Tongue (tissue), 2 donors: ENCODE data around the gene SMG9. TPM values are rescaled to one million over a fixed set of nuclear protein-coding genes. Genes with fewer than 3 reads are reported as not detected.
A peak's percentile ranks its signal among the peaks of the same experiment; 100 is the strongest.

ENCODE experiments used
- DNase-seq: peaks from one replicate; pipeline ENCODE4 v3.0.0-alpha.2; 2015
- total RNA-seq: library from RNA; depleted of rRNA; stranded (reverse); fragments of >200 nt; gene quantifications from one replicate; pipeline ENCODE4 v1.2.3, GENCODE V29; 2014

SMG9 gene
- total RNA-seq, 1 donor from 2014 or later, result 13.0 TPM

DNA sequence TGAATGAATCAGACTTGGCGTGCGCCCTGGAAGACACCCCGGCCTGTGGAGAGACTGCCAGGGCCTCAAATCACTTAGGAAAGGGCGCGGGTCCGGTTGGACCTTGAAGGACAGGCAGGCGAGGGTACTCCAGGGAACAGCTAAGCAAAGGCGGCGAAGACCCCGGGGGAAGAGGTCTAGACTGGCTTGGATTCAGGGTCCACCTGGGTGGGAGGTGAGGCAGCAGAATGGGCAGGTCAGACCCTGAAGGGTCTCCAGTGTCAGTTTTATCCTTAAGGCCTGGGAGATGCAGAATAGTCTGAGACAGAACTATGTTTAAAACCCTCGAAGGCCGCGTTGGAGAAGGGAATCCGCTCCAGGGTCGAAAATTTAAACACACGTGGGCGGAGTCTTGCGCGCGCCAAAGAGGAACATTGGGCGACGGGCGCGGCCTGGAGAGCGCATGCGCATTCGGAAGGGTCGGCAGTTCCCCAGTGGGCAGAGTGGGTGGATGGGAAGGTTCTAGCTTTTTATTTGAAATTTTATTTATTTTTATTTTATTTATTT, 567 bp upstream of the SMG9 start:
- peak; percentile 94 for DNase-seq

DNA sequence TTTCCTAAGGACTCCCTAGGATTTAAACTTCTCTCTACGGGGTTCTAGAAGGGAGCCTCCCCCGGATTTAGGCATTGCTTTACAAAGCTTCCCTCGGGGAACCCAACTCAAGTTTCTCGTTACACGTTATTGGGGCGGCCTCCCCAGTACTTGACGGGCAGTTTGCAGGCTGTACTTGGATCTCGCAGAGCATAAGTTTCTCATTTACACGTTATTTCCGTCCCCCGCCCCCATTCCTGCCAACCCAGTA, 584 bp downstream of the SMG9 start:
- DNase-seq, result no peak

GRCh38 chr19:43752287-43752875, 2.4 kb downstream of the SMG9 start:
- DNase-seq, result no peak

DNA sequence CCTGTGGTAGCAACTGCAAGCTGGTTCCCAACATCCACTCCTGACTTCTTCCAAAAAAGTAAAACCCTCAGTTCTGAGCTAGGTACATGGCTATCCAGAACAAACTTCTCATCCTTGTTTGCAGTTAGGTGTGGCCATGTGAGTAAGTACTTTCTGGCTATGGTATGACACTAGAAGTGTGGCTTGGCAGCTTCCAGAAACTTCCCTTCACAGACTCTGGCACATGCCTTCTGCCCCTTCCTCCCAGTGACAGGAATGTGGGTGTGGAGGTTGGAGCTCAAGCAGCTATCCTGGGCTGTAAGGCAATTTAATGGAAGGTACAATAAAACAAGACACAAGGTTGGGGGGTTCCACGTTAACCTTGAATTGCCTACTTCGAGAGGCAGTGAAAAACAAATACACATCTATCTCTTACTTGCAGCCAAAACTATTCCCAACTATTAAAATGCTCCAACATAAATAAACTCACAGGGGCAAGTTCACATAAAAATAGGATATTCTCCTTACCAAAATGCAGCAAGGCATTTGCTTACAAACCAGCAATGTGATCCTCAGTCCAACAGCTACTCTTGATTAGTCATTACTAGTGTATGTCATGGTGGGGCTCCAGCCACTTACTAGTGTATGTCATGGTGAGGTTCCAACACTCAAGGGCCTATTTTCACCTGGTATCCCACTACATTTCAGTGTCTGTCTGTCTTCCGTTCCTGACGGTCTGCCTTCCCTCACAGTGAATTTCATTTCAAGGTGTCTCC, 3.1 kb downstream of the SMG9 start:
- DNase-seq, result no peak

- no peak for DNase-seq
These were observed 4.9 kb downstream of the SMG9 start for GRCh38 chr19:43749898-43750297.

DNA sequence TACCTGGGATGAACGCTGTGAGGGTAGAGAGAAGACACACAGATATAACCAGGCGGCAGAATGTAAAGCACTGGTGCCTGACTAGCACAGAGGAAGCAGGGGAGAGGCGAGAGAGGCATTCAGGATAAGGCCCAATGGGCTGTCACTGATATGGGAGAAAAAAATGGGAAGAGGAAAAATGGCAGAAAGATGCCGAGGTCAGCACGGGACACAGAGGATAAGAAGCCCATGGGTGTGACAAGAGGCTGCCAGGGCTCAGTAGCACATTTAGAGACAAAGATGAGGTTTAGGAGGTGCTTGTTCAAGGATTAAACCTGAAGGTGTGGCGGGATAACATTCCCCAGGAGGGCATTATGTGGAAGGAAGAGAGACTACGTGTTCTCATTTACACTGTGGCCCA, 5.6 kb downstream of the SMG9 start:
- DNase-seq, result no peak

GRCh38 chr19:43748685-43749084, 6.1 kb downstream of the SMG9 start:
- DNase-seq, result no peak

- DNase-seq, result no peak
These were observed 6.6 kb downstream of the SMG9 start for GRCh38 chr19:43748205-43748594.

DNA sequence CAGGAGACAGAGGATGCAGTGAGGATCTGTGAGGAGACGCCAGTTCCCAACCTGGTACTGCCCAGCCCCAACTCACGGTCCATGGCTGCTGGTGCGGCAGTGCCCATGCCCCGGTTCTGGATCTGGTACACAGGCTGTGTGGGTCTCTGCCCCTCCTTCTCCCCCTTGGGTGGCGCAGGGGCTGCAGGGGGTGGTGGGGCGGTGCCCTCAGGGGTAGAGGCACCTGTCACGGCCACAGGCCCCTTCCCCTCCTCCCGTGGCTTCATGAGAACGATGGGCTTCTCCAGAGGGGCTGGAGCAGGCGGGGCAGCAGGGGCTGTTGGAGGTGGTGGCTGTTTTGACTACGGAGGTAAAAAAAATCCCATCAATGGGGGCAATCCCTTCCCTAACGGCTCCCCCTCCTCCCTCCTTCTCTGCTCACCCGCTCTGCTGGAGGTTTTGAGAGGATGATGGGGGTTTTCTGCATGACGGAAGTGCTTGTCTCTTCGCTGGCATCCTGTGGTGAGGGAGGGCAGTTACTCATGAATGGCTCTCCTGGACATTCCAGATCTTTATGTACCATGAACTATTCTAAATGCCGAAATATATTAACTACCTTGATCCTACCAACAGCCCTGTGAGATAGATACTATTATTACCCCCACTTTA, 7.1 kb downstream of the SMG9 start:
- DNase-seq, result no peak

DNA sequence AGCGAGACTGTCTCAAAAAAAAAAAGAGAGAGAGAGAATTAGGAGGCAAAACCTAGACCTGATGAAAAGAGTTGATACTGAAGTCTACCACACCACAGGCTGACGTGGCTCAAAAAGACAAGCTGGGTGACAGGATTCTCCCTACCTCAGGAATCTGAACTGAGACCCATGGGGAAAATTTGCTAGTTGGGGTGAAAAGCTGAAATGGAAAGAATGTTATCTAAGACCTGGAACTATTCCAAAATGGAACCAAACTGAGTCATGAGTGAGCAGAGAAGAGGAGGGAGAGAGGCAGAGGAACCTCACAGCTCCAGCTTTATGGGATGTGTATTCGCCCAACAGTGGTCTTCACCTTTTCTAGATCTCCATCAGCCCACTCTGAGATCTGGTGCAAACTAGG, 11.7 kb downstream of the SMG9 start:
- no peak for DNase-seq

- no peak for DNase-seq
These were observed 13.5 kb downstream of the SMG9 start for GRCh38 chr19:43741075-43741825.

GRCh38 chr19:43739439-43740235, 15.1 kb downstream of the SMG9 start:
- no peak for DNase-seq

- no peak for DNase-seq
These were observed 16.0 kb downstream of the SMG9 start for GRCh38 chr19:43738780-43739211.

GRCh38 chr19:43735957-43736356, 18.8 kb downstream of the SMG9 start:
- DNase-seq, result no peak

- DNase-seq, result no peak
These were observed 19.7 kb downstream of the SMG9 start for GRCh38 chr19:43735013-43735412.

- DNase-seq, result no peak
These were observed 22.9 kb downstream of the SMG9 start for GRCh38 chr19:43731846-43732245.

GRCh38 chr19:43731346-43731745, 23.4 kb downstream of the SMG9 start:
- DNase-seq, result no peak

DNA sequence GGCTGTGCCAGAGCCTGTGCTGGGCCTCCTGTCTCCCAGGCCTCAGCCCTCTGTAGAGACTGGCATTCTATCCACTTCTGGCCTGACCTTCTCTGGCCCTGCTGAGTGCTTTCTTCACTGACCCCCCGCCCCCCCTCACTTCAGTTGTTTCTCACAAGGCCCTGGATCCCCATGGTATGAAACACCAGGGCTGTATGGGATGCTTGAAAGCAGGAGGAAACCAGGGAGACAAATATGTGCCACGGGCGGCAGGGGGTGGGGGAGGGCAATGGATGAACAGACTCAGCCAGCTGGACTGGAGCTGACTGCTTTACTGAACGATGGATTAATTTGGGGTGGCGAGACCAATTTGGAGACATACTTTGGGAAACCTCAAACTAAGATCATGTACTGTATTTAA, 24.8 kb downstream of the SMG9 start:
- DNase-seq, result no peak

DNA sequence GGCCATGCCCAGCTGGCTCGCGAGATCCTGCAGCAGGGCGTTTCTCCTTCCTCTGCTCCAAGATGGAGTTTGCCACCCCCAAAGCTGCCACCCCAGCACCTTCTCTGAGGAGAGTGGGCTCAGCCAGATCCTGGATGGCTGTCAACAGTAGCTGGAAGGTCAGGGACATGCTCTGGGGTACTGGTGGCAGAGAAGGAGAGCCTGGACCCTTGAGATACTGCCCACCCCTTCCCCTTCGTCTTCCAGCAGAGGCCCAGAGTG, 27.2 kb downstream of the SMG9 start:
- DNase-seq, result no peak

DNA sequence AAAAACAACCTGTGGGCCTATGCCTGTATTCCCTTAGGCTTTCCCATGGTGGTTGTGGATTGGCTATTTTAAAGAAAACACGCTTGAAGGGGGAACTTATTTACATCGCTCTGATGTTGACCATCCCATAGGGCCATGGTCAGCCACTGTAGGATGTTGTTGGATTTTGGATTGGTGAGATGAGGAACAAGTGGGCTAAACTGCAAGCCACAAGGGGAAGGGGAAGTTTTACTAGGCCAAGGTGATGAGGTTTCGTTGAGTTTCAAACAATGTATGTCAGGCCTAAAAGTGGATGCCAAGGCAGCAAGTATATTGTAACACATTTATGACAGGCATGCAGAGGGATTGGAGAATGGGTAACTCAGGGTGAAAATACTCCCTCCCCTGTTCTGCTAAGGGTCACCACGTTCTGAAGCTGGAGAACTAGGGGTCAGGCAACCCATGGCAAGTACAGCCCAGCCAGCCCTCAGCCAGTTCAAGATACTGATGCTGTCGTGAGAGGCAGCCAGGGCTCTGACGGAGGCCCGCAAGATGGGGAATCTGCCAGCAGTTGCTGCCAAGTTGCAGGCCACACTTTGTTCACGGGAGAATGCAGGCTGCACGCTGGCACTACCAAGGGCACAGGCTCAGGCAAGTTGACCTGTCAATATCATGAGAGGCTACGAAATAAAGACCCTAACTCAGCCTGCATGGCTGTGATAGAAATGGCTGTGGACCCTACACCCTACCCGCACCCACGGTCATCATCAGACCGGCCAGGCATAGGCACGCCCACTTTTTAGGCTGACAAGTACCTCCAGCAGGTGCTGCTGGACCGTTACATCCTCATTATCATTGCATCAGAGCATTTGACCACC, 27.8 kb downstream of the SMG9 start:
- DNase-seq, result no peak

DNA sequence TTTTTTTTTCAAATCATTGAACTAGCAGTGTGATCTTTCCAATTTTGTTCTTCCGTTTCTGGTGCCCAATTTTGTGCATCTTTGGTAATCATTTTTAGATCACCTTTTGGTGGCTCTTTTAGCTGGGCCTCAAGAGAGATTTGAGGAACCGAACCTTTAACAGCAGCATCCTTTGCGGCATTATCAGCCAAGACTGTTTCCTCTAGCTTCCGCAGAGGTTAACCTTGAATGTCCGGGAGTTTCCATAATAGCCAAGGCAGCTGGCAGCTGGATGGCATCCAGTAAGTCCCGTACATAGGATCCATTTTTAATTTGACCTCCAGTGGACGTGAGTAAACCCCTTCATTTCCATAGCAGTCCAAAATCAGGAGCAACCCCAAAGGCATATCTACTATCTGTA, 29.3 kb downstream of the SMG9 start:
- no peak for DNase-seq
